Left renal pelvis (tissue), 4 donors: ENCODE data around the gene PTPN22. TPM values are rescaled to one million over a fixed set of nuclear protein-coding genes. Genes with fewer than 3 reads are reported as not detected.
A peak's percentile ranks its signal among the peaks of the same experiment; 100 is the strongest.

Source experiments
- DNase-seq, 4 donors: peaks; one replicate each; pipeline ENCODE4 v3.0.0-alpha.2; 2013; ENCODE audit warnings: low read depth in 4 of 4, low spot score in 3 of 4
- polyA plus RNA-seq, 4 donors: library from polyadenylated mRNA; unstranded; fragments of 120-200 nt; gene quantifications; one replicate each; pipeline ENCODE4 v1.2.1, GENCODE V29; 2013; ENCODE audit not compliant: insufficient read length in 4 of 4

Gene PTPN22
- polyA plus RNA-seq: under 1 TPM; 0.22 to 0.75 (median 0.40) TPM

GRCh38 chr1:113871597-113872113 lies at the start of gene PTPN22:
TSS of gene PTPN22 (minus strand) at chr1:113871712.
- DNase-seq: no peak

- DNase-seq: no peak
Observed at GRCh38 chr1:113918243-113918642, 46.7 kb upstream of the PTPN22 start.

- no peak for DNase-seq
Observed at GRCh38 chr1:113917400-113918082, 46.0 kb upstream of the PTPN22 start.

- no peak for DNase-seq
Observed at GRCh38 chr1:113916974-113917373, 45.5 kb upstream of the PTPN22 start.

GRCh38 chr1:113913887-113914664 lies 42.6 kb upstream of the PTPN22 start:
- DNase-seq: no peak

- no peak for DNase-seq
Observed at GRCh38 chr1:113913312-113913668, 41.8 kb upstream of the PTPN22 start.

GRCh38 chr1:113912594-113913311 lies 41.2 kb upstream of the PTPN22 start:
- DNase-seq: peak in 1 of 4 donors; percentile 7

GRCh38 chr1:113905435-113905861 lies 33.9 kb upstream of the PTPN22 start:
- peak in 1 of 4 donors; percentile 4 for DNase-seq

- DNase-seq: peak; percentile 99 to 100 (median 99)
Observed at GRCh38 chr1:113904674-113905434, 33.3 kb upstream of the PTPN22 start, which contains the start of the genes AP4B1 and DCLRE1B. TSS of gene AP4B1 (minus strand) at chr1:113904799. CDS start at chr1:113904717, 82 bp downstream. TSS of gene DCLRE1B (plus strand) at chr1:113905326. CDS start at chr1:113905587, 261 bp downstream.

GRCh38 chr1:113904293-113904673 lies 32.8 kb upstream of the PTPN22 start:
- no peak for DNase-seq

GRCh38 chr1:113903501-113904292 lies 32.2 kb upstream of the PTPN22 start:
- no peak for DNase-seq

- no peak for DNase-seq
Observed at GRCh38 chr1:113901191-113901590, 29.7 kb upstream of the PTPN22 start.

GRCh38 chr1:113899111-113899510 lies 27.6 kb upstream of the PTPN22 start:
- no peak for DNase-seq

- DNase-seq: no peak
Observed at GRCh38 chr1:113898241-113898814, 26.8 kb upstream of the PTPN22 start.

GRCh38 chr1:113895961-113896360 lies 24.4 kb upstream of the PTPN22 start:
- no peak for DNase-seq

- DNase-seq: no peak
Observed at GRCh38 chr1:113895098-113895497, 23.6 kb upstream of the PTPN22 start.

GRCh38 chr1:113893267-113893666 lies 21.8 kb upstream of the PTPN22 start:
- no peak for DNase-seq

GRCh38 chr1:113891631-113892220 lies 20.2 kb upstream of the PTPN22 start:
- DNase-seq: no peak

- DNase-seq: no peak
Observed at GRCh38 chr1:113890816-113891215, 19.3 kb upstream of the PTPN22 start.
